Fibroblast of lung (primary cell): Measurements from ENCODE around the gene ZNF599. TPM values are rescaled to one million over a fixed set of nuclear protein-coding genes. Genes with fewer than 3 reads are reported as not detected.

Source experiments
- DNase-seq, 2 donors: peaks; one replicate each; pipeline versions ENCODE4 v3.0.0 to v3.0.0-alpha.2; 2010; ENCODE audit warnings: low read depth in 2 of 2
- H2AFZ ChIP-seq: 2 replicates; pipeline ENCODE4 v1.5.1; 2012; ENCODE audit warnings: low read length, control low read depth, inconsistent platforms
- H3K27ac ChIP-seq: 2 replicates; pipeline ENCODE4 v1.5.1; 2011; ENCODE audit warnings: low read length, control low read depth; ENCODE audit not compliant: insufficient read depth
- H3K27me3 ChIP-seq: 2 replicates; pipeline ENCODE4 v1.5.1; 2011; ENCODE audit warnings: mild to moderate bottlenecking, low read length; ENCODE audit not compliant: control insufficient read depth, insufficient read depth
- H3K36me3 ChIP-seq: 2 replicates; pipeline ENCODE4 v1.5.1; 2011; ENCODE audit warnings: low read length; ENCODE audit not compliant: control insufficient read depth, insufficient read depth
- H3K4me1 ChIP-seq: 2 replicates; pipeline ENCODE4 v1.5.1; 2011; ENCODE audit warnings: low read length; ENCODE audit not compliant: control insufficient read depth, insufficient read depth; ENCODE audit errors: extremely low read depth
- H3K4me2 ChIP-seq: 2 replicates; pipeline ENCODE4 v1.5.1; 2011; ENCODE audit warnings: low read length, control low read depth; ENCODE audit not compliant: insufficient read depth; ENCODE audit errors: extremely low read depth
- H3K4me3 ChIP-seq, 4 experiments: fragments of 200-600 bp in 1 of 4; sonication (generic) in 1 of 4; replicated peaks in 1 of 4; 2 replicates each; pipeline ENCODE4 v1.5.1; 2011 to 2016; ENCODE audit warnings: low read length in 4 of 4, low read depth in 3 of 4, mild to moderate bottlenecking in 3 of 4, control low read depth in 2 of 4, inconsistent platforms in 1 of 4, mixed read lengths in 1 of 4; ENCODE audit not compliant: insufficient read depth in 1 of 4; ENCODE audit errors: control extremely low read depth in 1 of 4
- H3K79me2 ChIP-seq: 2 replicates; pipeline ENCODE4 v1.5.1; 2012; ENCODE audit warnings: mild to moderate bottlenecking, low read length, inconsistent platforms; ENCODE audit not compliant: control insufficient read depth, insufficient read depth
- H3K9ac ChIP-seq: 2 replicates; pipeline ENCODE4 v1.5.1; 2011; ENCODE audit warnings: mild to moderate bottlenecking, low read length, control low read depth; ENCODE audit not compliant: insufficient read depth
- H3K9me3 ChIP-seq: 2 replicates; pipeline ENCODE4 v1.5.1; 2012; ENCODE audit warnings: low read depth, low read length; ENCODE audit not compliant: control insufficient read depth, insufficient read depth
- H4K20me1 ChIP-seq: 2 replicates; pipeline ENCODE4 v1.5.1; 2011; ENCODE audit warnings: low read length; ENCODE audit not compliant: control insufficient read depth, insufficient read depth; ENCODE audit errors: extremely low read depth
- CTCF ChIP-seq, 2 donors: IDR thresholded peaks in 1 of 2; conservative IDR thresholded peaks in 1 of 2; 1 replicate in 1 of 2; 2 replicates in 1 of 2; pipeline ENCODE4 v1.5.1; 2011 to 2012; ENCODE audit warnings: low read length in 2 of 2, control low read depth in 1 of 2, inconsistent platforms in 1 of 2, low read depth in 1 of 2, mild to moderate bottlenecking in 1 of 2
- EZH2 ChIP-seq: IDR thresholded peaks from 2 replicates; pipeline ENCODE4 v1.5.1; 2012; ENCODE audit warnings: low read length, control low read depth, mild to moderate bottlenecking; ENCODE audit errors: missing control alignments
- polyA minus RNA-seq: library from RNA; depleted of rRNA, polyadenylated mRNA; stranded (reverse); fragments of >200 nt; gene quantifications from 2 replicates; pipeline ENCODE4 v1.2.3, GENCODE V29; 2011; ENCODE audit warnings: low replicate concordance
- polyA plus RNA-seq, 2 donors: library from polyadenylated mRNA; depleted of rRNA in 1 of 2; stranded (reverse) in 1 of 2; unstranded in 1 of 2; fragments of >200 nt; gene quantifications; 2 replicates each; pipeline ENCODE4 v1.2.1, GENCODE V29; 2011 to 2012; ENCODE audit warnings: missing spikeins in 1 of 2
- total RNA-seq: library from RNA; depleted of rRNA; stranded (reverse); fragments of >200 nt; gene quantifications from 2 replicates; pipeline ENCODE4 v1.2.1, GENCODE V29; 2014

ZNF599 gene
- total RNA-seq, result 4.9 and 5.4 TPM in 2 replicates
- 4.0 and 4.1 TPM in 2 replicates for polyA plus RNA-seq
- polyA plus RNA-seq (2012), result 4.3 and 5.9 TPM in 2 replicates
- 3.1 and 7.7 TPM in 2 replicates for polyA minus RNA-seq

- Histone ChIP-seq H2AFZ (peak within 1 kb of the TSS; percentile 96), H3K4me2 (peak within 1 kb of the TSS; percentile 28), H3K79me2 (no peaks in the 10 kb centered on the region), H3K4me1 (no peaks in the 10 kb centered on the region), H3K4me3 (peak within 1 kb of the TSS; percentile 58 to 90 (median 80)), H4K20me1 (no peaks in the 10 kb centered on the region), H3K27ac (peak within 1 kb of the TSS; percentile 59), H3K9ac (peak within 1 kb of the TSS; percentile 68), H3K36me3 (peaks cover 2% of the 10 kb centered on the region), H3K27me3 (no peaks in the 10 kb centered on the region), H3K9me3 (no peaks in the 10 kb centered on the region)
- no peak for TF ChIP-seq EZH2
- no peak for TF ChIP-seq CTCF (conservative IDR thresholded peaks at IDR 0.05 in 1 of 2, IDR thresholded peaks at IDR 0.05 in 1 of 2; ENCODE audit: low read depth in 1 of 2, low read length in 2 of 2)
- DNase-seq, result peak; percentile 88 to 91
Observed at GRCh38 chr19:34772697-34773554, at the start of gene ZNF599. ZNF599 (minus strand) TSS chr19:34773215; CDS start chr19:34772841, 374 bp downstream.

- no peaks in the 10 kb centered on the region for H3K4me1 ChIP-seq
- H3K36me3 ChIP-seq, result no peaks in the 10 kb centered on the region
- no peak overlapping the region for H3K4me3 ChIP-seq
- H3K79me2 ChIP-seq, result no peaks in the 10 kb centered on the region
- no peak overlapping the region for H2AFZ ChIP-seq
- H3K27me3 ChIP-seq, result no peaks in the 10 kb centered on the region
- no peak overlapping the region for H3K27ac ChIP-seq
- no peak overlapping the region for H3K4me2 ChIP-seq
- H3K9me3 ChIP-seq, result no peaks in the 10 kb centered on the region
- H3K9ac ChIP-seq, result no peak overlapping the region
- no peak for TF ChIP-seq CTCF (conservative IDR thresholded peaks at IDR 0.05 in 1 of 2, IDR thresholded peaks at IDR 0.05 in 1 of 2; ENCODE audit: low read depth in 1 of 2, low read length in 2 of 2)
- TF ChIP-seq EZH2, result no peak
- no peaks in the 10 kb centered on the region for H4K20me1 ChIP-seq
- no peak for DNase-seq
Observed at GRCh38 chr19:34818270-34818669, 45.3 kb upstream of the ZNF599 start.

- Histone ChIP-seq H3K9ac (no peak overlapping the region), H3K79me2 (no peaks in the 10 kb centered on the region), H2AFZ (no peak overlapping the region), H3K36me3 (no peaks in the 10 kb centered on the region), H3K27me3 (no peaks in the 10 kb centered on the region), H3K4me3 (no peak overlapping the region), H3K4me2 (no peak overlapping the region), H3K9me3 (no peaks in the 10 kb centered on the region), H3K4me1 (no peaks in the 10 kb centered on the region), H3K27ac (no peak overlapping the region), H4K20me1 (no peaks in the 10 kb centered on the region)
- no peak for DNase-seq
- no peak for TF ChIP-seq CTCF (conservative IDR thresholded peaks at IDR 0.05 in 1 of 2, IDR thresholded peaks at IDR 0.05 in 1 of 2; ENCODE audit: low read depth in 1 of 2, low read length in 2 of 2)
- no peak for TF ChIP-seq EZH2
Observed at GRCh38 chr19:34816708-34817107, 43.7 kb upstream of the ZNF599 start.
